Stimulated activated CD4-positive, alpha-beta T cell treated with anti-CD3 and anti-CD28 coated beads, Interleukin-2, amount 100 ng/mL, for 48 hours (primary cell): Measurements from ENCODE around the gene RBM48.
"Not testable (repeated sequence)": the region's sequence is repeated elsewhere in the genome, so short reads cannot be mapped to it uniquely, and the experiment has no call there.

ENCODE experiments used
- DNase-seq, 2 donors: peaks; one replicate each; pipeline ENCODE4 v3.0.0-alpha.2; 2020

Gene RBM48

GRCh38 chr7:92528188-92528957, at the start of gene RBM48, which contains the start of gene PEX1:
Gene RBM48 (plus strand): TSS chr7:92528795. CDS start chr7:92528814, 19 bp downstream.
Gene PEX1 (minus strand): TSS chr7:92528520. CDS start chr7:92528435, 85 bp downstream.
- peak; percentile 87 to 88 for DNase-seq

- not testable (repeated sequence) for DNase-seq
Observed at GRCh38 chr7:92479146-92479545, 49.4 kb upstream of the RBM48 start.

- not testable (repeated sequence) for DNase-seq
Observed at GRCh38 chr7:92483624-92484023, 45.0 kb upstream of the RBM48 start.

GRCh38 chr7:92484226-92484625, 44.4 kb upstream of the RBM48 start:
- DNase-seq: not testable (repeated sequence)

- no peak for DNase-seq
Observed at GRCh38 chr7:92485267-92485892, 43.2 kb upstream of the RBM48 start.

GRCh38 chr7:92485974-92486373, 42.6 kb upstream of the RBM48 start:
- DNase-seq: no peak

- no peak for DNase-seq
Observed at GRCh38 chr7:92487804-92488203, 40.8 kb upstream of the RBM48 start.

GRCh38 chr7:92489634-92490033, 39.0 kb upstream of the RBM48 start:
- no peak for DNase-seq

GRCh38 chr7:92496876-92497275, 31.7 kb upstream of the RBM48 start:
- no peak for DNase-seq

- no peak for DNase-seq
Observed at GRCh38 chr7:92498557-92498956, 30.0 kb upstream of the RBM48 start.

- DNase-seq: no peak
Observed at GRCh38 chr7:92503767-92504166, 24.8 kb upstream of the RBM48 start.

GRCh38 chr7:92504563-92504962, 24.0 kb upstream of the RBM48 start:
- no peak for DNase-seq

- no peak for DNase-seq
Observed at GRCh38 chr7:92506363-92506762, 22.2 kb upstream of the RBM48 start.

GRCh38 chr7:92508946-92509345, 19.6 kb upstream of the RBM48 start:
- no peak for DNase-seq

- DNase-seq: no peak
Observed at GRCh38 chr7:92513167-92513902, 15.3 kb upstream of the RBM48 start.

- no peak for DNase-seq
Observed at GRCh38 chr7:92517631-92518030, 11.0 kb upstream of the RBM48 start.

- no peak for DNase-seq
Observed at GRCh38 chr7:92520024-92520423, 8.6 kb upstream of the RBM48 start.

- DNase-seq: no peak
Observed at GRCh38 chr7:92523110-92523509, 5.5 kb upstream of the RBM48 start.

GRCh38 chr7:92527300-92528187, 1.1 kb upstream of the RBM48 start:
- peak; percentile 41 for DNase-seq

GRCh38 chr7:92528958-92529264, 316 bp downstream of the RBM48 start:
- DNase-seq: no peak

GRCh38 chr7:92534572-92534971, 6.0 kb downstream of the RBM48 start:
- DNase-seq: no peak

GRCh38 chr7:92543542-92543941, 14.9 kb downstream of the RBM48 start:
- DNase-seq: not testable (repeated sequence)

- DNase-seq: not testable (repeated sequence)
Observed at GRCh38 chr7:92545116-92545515, 16.5 kb downstream of the RBM48 start.
